Measurements from ENCODE around the gene DNM3. TPM values are rescaled to one million over a fixed set of nuclear protein-coding genes. Genes with fewer than 3 reads are reported as not detected.

Gene DNM3
- total RNA-seq, 1 donor from 2014 or later: 7.7 TPM

GRCh38 chr1:171828794-171829193 is 12.5 kb upstream of the DNM3 start:
- H3K9me3 Mint-ChIP-seq (ENCODE audit: unreplicated experiment): peaks cover 7% of the 10 kb centered on the region
- no peak for TF ChIP-seq CTCF (IDR thresholded peaks at IDR 0.05; ENCODE audit: unreplicated experiment)
- no peak overlapping the region for H3K4me3 Mint-ChIP-seq (ENCODE audit: unreplicated experiment)
- no peak for DNase-seq (ENCODE audit: low spot score)
- no peak overlapping the region for H3K27ac Mint-ChIP-seq (ENCODE audit: unreplicated experiment)
- H3K36me3 Mint-ChIP-seq (ENCODE audit: low read depth, unreplicated experiment): peaks cover 25% of the 10 kb centered on the region
- H3K4me1 Mint-ChIP-seq (ENCODE audit: unreplicated experiment): no peaks in the 10 kb centered on the region
- peaks cover 1% of the 10 kb centered on the region for H3K27me3 Mint-ChIP-seq (ENCODE audit: unreplicated experiment)

GRCh38 chr1:171833091-171833825 is 8.0 kb upstream of the DNM3 start:
- Mint-ChIP-seq H3K36me3 (ENCODE audit: low read depth, unreplicated experiment) (peaks cover 3% of the 10 kb centered on the region), H3K4me1 (ENCODE audit: unreplicated experiment) (no peaks in the 10 kb centered on the region), H3K4me3 (ENCODE audit: unreplicated experiment) (no peak overlapping the region), H3K9me3 (ENCODE audit: unreplicated experiment) (no peaks in the 10 kb centered on the region), H3K27ac (ENCODE audit: unreplicated experiment) (no peak overlapping the region), H3K27me3 (ENCODE audit: unreplicated experiment) (no peaks in the 10 kb centered on the region)
- TF ChIP-seq CTCF (IDR thresholded peaks at IDR 0.05; ENCODE audit: unreplicated experiment): no peak
- DNase-seq (ENCODE audit: low spot score): no peak

GRCh38 chr1:171834821-171835220 is 6.5 kb upstream of the DNM3 start:
- Mint-ChIP-seq H3K27ac (ENCODE audit: unreplicated experiment) (no peak overlapping the region), H3K36me3 (ENCODE audit: low read depth, unreplicated experiment) (no peaks in the 10 kb centered on the region), H3K4me1 (ENCODE audit: unreplicated experiment) (no peaks in the 10 kb centered on the region), H3K4me3 (ENCODE audit: unreplicated experiment) (no peak overlapping the region), H3K27me3 (ENCODE audit: unreplicated experiment) (no peaks in the 10 kb centered on the region), H3K9me3 (ENCODE audit: unreplicated experiment) (no peaks in the 10 kb centered on the region)
- no peak for DNase-seq (ENCODE audit: low spot score)
- TF ChIP-seq CTCF (IDR thresholded peaks at IDR 0.05; ENCODE audit: unreplicated experiment): no peak

GRCh38 chr1:171835891-171836290 is 5.4 kb upstream of the DNM3 start:
- H3K4me1 Mint-ChIP-seq (ENCODE audit: unreplicated experiment): peaks cover 9% of the 10 kb centered on the region
- no peak for TF ChIP-seq CTCF (IDR thresholded peaks at IDR 0.05; ENCODE audit: unreplicated experiment)
- no peaks in the 10 kb centered on the region for H3K36me3 Mint-ChIP-seq (ENCODE audit: low read depth, unreplicated experiment)
- H3K27ac Mint-ChIP-seq (ENCODE audit: unreplicated experiment): no peak overlapping the region
- no peaks in the 10 kb centered on the region for H3K27me3 Mint-ChIP-seq (ENCODE audit: unreplicated experiment)
- no peak overlapping the region for H3K4me3 Mint-ChIP-seq (ENCODE audit: unreplicated experiment)
- no peaks in the 10 kb centered on the region for H3K9me3 Mint-ChIP-seq (ENCODE audit: unreplicated experiment)
- no peak for DNase-seq (ENCODE audit: low spot score)

- H3K4me3 Mint-ChIP-seq (ENCODE audit: unreplicated experiment): peak overlapping the region; percentile 98
- H3K27me3 Mint-ChIP-seq (ENCODE audit: unreplicated experiment): peaks cover 6% of the 10 kb centered on the region
- no peaks in the 10 kb centered on the region for H3K9me3 Mint-ChIP-seq (ENCODE audit: unreplicated experiment)
- peaks cover 19% of the 10 kb centered on the region for H3K4me1 Mint-ChIP-seq (ENCODE audit: unreplicated experiment)
- peak overlapping the region; percentile 63 for H3K27ac Mint-ChIP-seq (ENCODE audit: unreplicated experiment)
- no peaks in the 10 kb centered on the region for H3K36me3 Mint-ChIP-seq (ENCODE audit: low read depth, unreplicated experiment)
- no peak for TF ChIP-seq CTCF (IDR thresholded peaks at IDR 0.05; ENCODE audit: unreplicated experiment)
- peak; percentile 14 for DNase-seq (ENCODE audit: low spot score)
Observed at GRCh38 chr1:171841931-171842761, 848 bp downstream of the DNM3 start.

Data from endothelial cell (in vitro differentiated cells).